HEK293T (cell line): ENCODE data around the gene BCL6B.
"Not testable (repeated sequence)": the region's sequence is repeated elsewhere in the genome, so short reads cannot be mapped to it uniquely, and the experiment has no call there.

ENCODE experiments used
- CTCF ChIA-PET: fragments of 350-600 bp; formaldehyde crosslinking; extraction: SDS; loops from one replicate; lab custom pipeline; 2021; ENCODE audit warnings: antibody characterized with exemption, inconsistent platforms; lab: Yijun Ruan, JAX
- POLR2A ChIA-PET: fragments of 350-600 bp; formaldehyde crosslinking; extraction: SDS; loops from one replicate; lab custom pipeline; 2020; ENCODE audit warnings: antibody characterized with exemption, inconsistent platforms; lab: Yijun Ruan, JAX
- DNase-seq: peaks from one replicate; pipeline ENCODE4 v3.0.0; 2012; ENCODE audit warnings: mixed read lengths; ENCODE audit errors: extremely low spot score
- ARNT ChIP-seq: fragments of 450-650 bp; IDR thresholded peaks from 2 replicates; pipeline ENCODE4 v1.6.1; 2017; ENCODE audit warnings: mild to moderate bottlenecking
- BHLHE40 ChIP-seq: fragments of 450-650 bp; IDR thresholded peaks from 2 replicates; pipeline ENCODE4 v1.6.1; 2016; ENCODE audit warnings: mild to moderate bottlenecking, moderate library complexity, borderline replicate concordance
- CTBP1 ChIP-seq: fragments of 450-650 bp; IDR thresholded peaks from 2 replicates; pipeline ENCODE4 v1.6.1; 2016; ENCODE audit warnings: borderline replicate concordance
- ELF4 ChIP-seq: fragments of 450-650 bp; IDR thresholded peaks from 2 replicates; pipeline ENCODE4 v1.6.1; 2017; ENCODE audit warnings: antibody characterized with exemption
- FOXA1 ChIP-seq: fragments of 450-650 bp; IDR thresholded peaks from 2 replicates; pipeline ENCODE4 v1.6.1; 2016; ENCODE audit warnings: mild to moderate bottlenecking
- FOXK2 ChIP-seq: fragments of 450-650 bp; IDR thresholded peaks from 2 replicates; pipeline ENCODE4 v1.6.1; 2016; ENCODE audit warnings: mild to moderate bottlenecking
- FOXM1 ChIP-seq: fragments of 450-650 bp; IDR thresholded peaks from 2 replicates; pipeline ENCODE4 v1.6.1; 2017; ENCODE audit warnings: mild to moderate bottlenecking, borderline replicate concordance
- HDGF ChIP-seq: fragments of 450-650 bp; IDR thresholded peaks from 2 replicates; pipeline ENCODE4 v1.6.1; 2017; ENCODE audit warnings: antibody characterized with exemption, borderline replicate concordance
- L3MBTL2 ChIP-seq: fragments of 450-650 bp; conservative IDR thresholded peaks from 2 replicates; pipeline ENCODE4 v1.6.1; 2016; ENCODE audit warnings: mild to moderate bottlenecking
- LEF1 ChIP-seq: fragments of 450-650 bp; IDR thresholded peaks from 2 replicates; pipeline ENCODE4 v1.6.1; 2017; ENCODE audit warnings: mild to moderate bottlenecking, borderline replicate concordance
- NFRKB ChIP-seq: fragments of 450-650 bp; IDR thresholded peaks from 2 replicates; pipeline ENCODE4 v1.6.1; 2016; ENCODE audit warnings: mild to moderate bottlenecking, moderate library complexity
- SP1 ChIP-seq: fragments of 450-650 bp; IDR thresholded peaks from 2 replicates; pipeline ENCODE4 v1.6.1; 2017
- SUZ12 ChIP-seq: fragments of 450-650 bp; IDR thresholded peaks from 2 replicates; pipeline ENCODE4 v1.6.1; 2016; ENCODE audit warnings: mild to moderate bottlenecking
- TARDBP ChIP-seq: fragments of 450-650 bp; IDR thresholded peaks from 2 replicates; pipeline ENCODE4 v1.6.1; 2016
- ZNF384 ChIP-seq: fragments of 450-650 bp; IDR thresholded peaks from 2 replicates; pipeline ENCODE4 v1.6.1; 2016
- TF ChIP-seq, protein P1 (sequence below): fragments of 450-650 bp; IDR thresholded peaks from 2 replicates; pipeline ENCODE4 v1.6.1; 2016

Gene BCL6B

DNA sequence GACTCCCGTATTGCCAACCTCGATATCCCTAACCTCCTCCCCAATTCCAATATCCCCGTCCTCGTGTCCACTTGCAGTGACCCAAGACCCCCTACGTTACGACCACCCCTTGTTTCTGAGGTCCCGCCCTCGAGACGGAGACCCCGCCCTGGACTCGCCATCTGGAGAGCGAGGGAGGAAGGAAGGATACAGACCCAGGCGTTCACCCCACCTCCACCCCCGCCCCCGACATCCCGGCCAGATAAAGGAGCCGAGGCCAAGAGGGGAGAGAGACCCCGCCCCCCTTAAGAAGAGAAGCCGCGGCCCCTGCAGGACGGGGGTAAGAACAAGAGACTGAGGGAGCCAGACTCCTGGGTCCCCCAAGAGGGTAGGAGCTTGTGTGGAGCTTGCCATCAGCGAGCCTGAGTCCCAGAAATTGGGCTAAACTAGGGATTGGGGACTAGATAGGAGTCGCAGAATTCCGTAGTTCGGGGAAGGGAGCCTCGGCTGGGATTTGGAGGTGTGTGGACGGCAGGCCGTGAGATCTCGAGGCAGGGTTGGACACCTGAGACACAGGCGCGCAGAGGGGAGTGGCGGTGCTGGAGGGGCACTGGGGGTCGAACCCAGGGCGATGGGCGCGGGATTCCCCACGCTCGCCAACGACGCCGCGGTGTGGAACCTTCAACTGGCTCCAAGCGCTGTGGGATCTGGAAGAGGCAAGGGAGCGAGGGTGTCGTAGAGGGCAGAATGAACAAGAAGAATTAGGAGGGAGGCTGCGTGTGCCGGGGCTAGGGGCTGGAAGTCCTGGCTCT lies at the start of gene BCL6B:
Gene BCL6B, plus strand, starts transcription at position 270 of the 791 bp plus-strand sequence. CDS start 622 bp downstream, outside the sequence.
- TF ChIP-seq FOXK2, result no peak
- no peak for TF ChIP-seq HDGF
- no peak for TF ChIP-seq BHLHE40
- CTCF ChIA-PET, result interaction anchor here (0.8 to 1.7 kb wide), 2 partner anchors 109 to 142 kb away, joined by 3 to 10 read pairs; no protein-coding TSS in a partner anchor
- no peak for DNase-seq
- POLR2A ChIA-PET, result interaction anchor here (1.2 to 3.4 kb wide), 3 partner anchors 12 to 107 kb away, joined by 4 to 19 read pairs (median 6); partner anchors contain the start of gene SLC16A13

GRCh38 chr17:6979440-6979839 lies 43.4 kb upstream of the BCL6B start:
- DNase-seq, POLR2A ChIA-PET, CTCF ChIA-PET: not testable (repeated sequence)

DNA sequence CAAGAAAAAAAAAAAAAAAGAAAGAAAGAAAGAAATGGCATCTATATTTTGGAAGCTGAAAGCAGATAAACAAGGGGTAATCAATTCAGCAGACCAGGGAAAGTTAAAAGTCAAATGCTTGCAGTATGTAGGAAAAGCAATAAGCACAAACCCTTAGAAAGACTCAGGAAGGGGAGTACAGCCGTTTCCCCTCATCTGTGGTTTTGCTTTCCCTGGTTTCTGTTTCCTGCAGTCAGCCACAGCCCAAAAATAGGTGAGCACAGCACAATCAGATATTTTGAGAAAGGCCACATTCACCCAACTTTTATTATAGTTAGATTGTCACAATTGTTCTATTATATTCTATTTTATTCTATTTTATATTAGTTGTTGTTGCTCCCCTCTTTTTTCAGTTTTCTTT lies 41.4 kb upstream of the BCL6B start:
- TF ChIP-seq, protein P1, sequence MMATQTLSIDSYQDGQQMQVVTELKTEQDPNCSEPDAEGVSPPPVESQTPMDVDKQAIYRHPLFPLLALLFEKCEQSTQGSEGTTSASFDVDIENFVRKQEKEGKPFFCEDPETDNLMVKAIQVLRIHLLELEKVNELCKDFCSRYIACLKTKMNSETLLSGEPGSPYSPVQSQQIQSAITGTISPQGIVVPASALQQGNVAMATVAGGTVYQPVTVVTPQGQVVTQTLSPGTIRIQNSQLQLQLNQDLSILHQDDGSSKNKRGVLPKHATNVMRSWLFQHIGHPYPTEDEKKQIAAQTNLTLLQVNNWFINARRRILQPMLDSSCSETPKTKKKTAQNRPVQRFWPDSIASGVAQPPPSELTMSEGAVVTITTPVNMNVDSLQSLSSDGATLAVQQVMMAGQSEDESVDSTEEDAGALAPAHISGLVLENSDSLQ, result no peak
- TF ChIP-seq SP1 (no peak), FOXK2 (no peak), CTBP1 (no peak), LEF1 (no peak), ZNF384 (no peak), NFRKB (no peak), FOXM1 (no peak), ELF4 (no peak)
- no peak for DNase-seq
- ChIA-PET POLR2A (no interaction called here), CTCF (no interaction called here)

DNA sequence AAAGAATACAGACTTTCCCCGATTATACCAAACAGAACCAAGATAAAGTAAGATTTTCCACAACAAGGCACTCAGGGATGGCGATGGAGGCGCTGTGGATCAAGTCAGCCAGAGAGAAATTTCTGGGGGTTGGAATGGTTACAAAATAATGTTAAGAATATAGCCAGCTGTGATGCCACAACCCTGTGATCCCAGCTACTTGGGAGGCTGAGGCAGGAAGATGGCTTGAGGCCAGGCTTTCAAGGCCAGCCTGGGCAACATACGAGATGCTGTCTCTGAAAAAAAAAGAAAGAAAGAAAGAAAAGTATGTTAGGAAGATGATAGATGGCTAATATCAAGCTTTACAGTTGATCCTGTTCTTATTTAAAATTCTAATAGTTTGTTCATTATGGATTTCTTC lies 37.6 kb upstream of the BCL6B start:
- ChIA-PET CTCF (no interaction called here), POLR2A (no interaction called here)
- no peak for DNase-seq
- TF ChIP-seq ELF4, result no peak
- no peak for TF ChIP-seq FOXA1
- TF ChIP-seq NFRKB, result no peak

- ChIA-PET CTCF (no interaction called here), POLR2A (no interaction called here)
- TF ChIP-seq ELF4, result no peak
- TF ChIP-seq FOXM1, result no peak
- no peak for TF ChIP-seq SUZ12
- TF ChIP-seq FOXK2, result no peak
- TF ChIP-seq TARDBP, result no peak
- no peak for TF ChIP-seq SP1
- TF ChIP-seq HDGF, result no peak
- no peak for TF ChIP-seq L3MBTL2
- TF ChIP-seq NFRKB, result no peak
- TF ChIP-seq BHLHE40, result no peak
- no peak for TF ChIP-seq LEF1
- DNase-seq, result no peak
Observed at GRCh38 chr17:6986676-6987075, 36.2 kb upstream of the BCL6B start.

- no peak for DNase-seq
- CTCF ChIA-PET, result interaction anchor here (0.6 kb wide), 2 partner anchors 79 to 324 kb away, joined by 3 read pairs; no protein-coding TSS in a partner anchor
- POLR2A ChIA-PET, result no interaction called here
- TF ChIP-seq FOXK2 (no peak), BHLHE40 (no peak), FOXM1 (no peak), TARDBP (no peak), FOXA1 (no peak), ARNT (no peak), SUZ12 (no peak), LEF1 (no peak), CTBP1 (no peak), HDGF (no peak), L3MBTL2 (no peak)
- TF ChIP-seq, protein P1, result no peak
Observed at GRCh38 chr17:6989779-6990178, 33.1 kb upstream of the BCL6B start.

DNA sequence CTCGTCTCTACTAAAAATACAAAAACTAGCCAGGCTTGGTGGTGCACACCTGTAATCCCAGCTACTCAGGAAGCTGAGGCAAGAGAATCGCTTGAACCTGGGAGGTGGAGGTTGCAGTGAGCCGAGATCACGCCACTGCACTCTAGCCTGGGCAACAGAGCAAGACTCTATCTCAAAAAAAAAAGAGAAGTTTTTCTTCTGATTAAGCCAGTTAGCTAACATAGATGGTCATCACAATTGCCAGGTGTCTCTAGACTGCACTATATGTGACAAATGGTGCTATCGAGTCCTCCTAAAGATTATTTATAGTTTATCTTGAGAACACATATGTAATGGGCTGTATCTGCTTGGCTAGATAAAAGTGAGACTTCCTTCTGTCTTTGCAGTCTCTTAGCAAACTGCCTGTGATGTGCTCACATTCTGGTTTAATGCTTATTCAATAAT lies 29.2 kb upstream of the BCL6B start:
- CTCF ChIA-PET, result interaction anchor here (1.0 kb wide), 1 partner anchor 11 kb away, joined by 6 read pairs; no protein-coding TSS in a partner anchor
- POLR2A ChIA-PET, DNase-seq: not testable (repeated sequence)

- POLR2A ChIA-PET, result no interaction called here
- DNase-seq, result no peak
- TF ChIP-seq FOXK2 (no peak), BHLHE40 (no peak), SP1 (no peak), HDGF (no peak), SUZ12 (no peak), FOXM1 (no peak), ELF4 (no peak), LEF1 (no peak), L3MBTL2 (no peak), NFRKB (no peak)
- TF ChIP-seq, protein P1, result no peak
- CTCF ChIA-PET, result no interaction called here
Observed at GRCh38 chr17:6994118-6994598, 28.7 kb upstream of the BCL6B start.
